Neural crest cell (in vitro differentiated cells): ENCODE results near the gene INSYN1. TPM values are rescaled to one million over a fixed set of nuclear protein-coding genes. Genes with fewer than 3 reads are reported as not detected.
"Not testable (repeated sequence)": the region's sequence is repeated elsewhere in the genome, so short reads cannot be mapped to it uniquely, and the experiment has no call there.

ENCODE experiments used
- DNase-seq: peaks from one replicate; pipeline ENCODE4 v3.0.0; 2021; ENCODE audit warnings: low read depth, mixed read lengths, low spot score
- H3K27ac Mint-ChIP-seq: one replicate; pipeline ENCODE4 v1.8.0; 2021; ENCODE audit warnings: mild to moderate bottlenecking, mixed read lengths; ENCODE audit not compliant: unreplicated experiment
- H3K27me3 Mint-ChIP-seq: 2 replicates; pipeline ENCODE4 v1.8.0; 2021; ENCODE audit warnings: low read depth, mild to moderate bottlenecking, mixed read lengths
- H3K36me3 Mint-ChIP-seq: 2 replicates; pipeline ENCODE4 v1.8.0; 2021; ENCODE audit warnings: low read depth, mild to moderate bottlenecking, mixed read lengths
- H3K4me1 Mint-ChIP-seq: 2 replicates; pipeline ENCODE4 v1.8.0; 2021; ENCODE audit warnings: mixed read lengths
- H3K4me3 Mint-ChIP-seq: one replicate; pipeline ENCODE4 v1.8.0; 2021; ENCODE audit warnings: mild to moderate bottlenecking, mixed read lengths
- H3K9me3 Mint-ChIP-seq: 2 replicates; pipeline ENCODE4 v1.8.0; 2021; ENCODE audit warnings: mixed read lengths
- CTCF ChIP-seq: fragments of 200-600 bp; sonication (generic); conservative IDR thresholded peaks from 2 replicates; pipeline ENCODE4 v1.5.0; 2021; ENCODE audit warnings: antibody characterized with exemption, mild to moderate bottlenecking
- total RNA-seq: library from RNA; stranded (reverse); gene quantifications from 2 replicates; pipeline ENCODE4 v1.2.1, GENCODE V29; 2021

Gene INSYN1
- total RNA-seq, 1 donor from 2014 or later = 9.5 TPM

- Mint-ChIP-seq H3K27me3 (no peaks in the 10 kb centered on the region), H3K9me3 (no peaks in the 10 kb centered on the region), H3K27ac (no peak overlapping the region), H3K4me1 (peaks cover 6% of the 10 kb centered on the region), H3K36me3 (no peaks in the 10 kb centered on the region), H3K4me3 (no peak overlapping the region)
- DNase-seq = no peak
- no peak for TF ChIP-seq CTCF
These were observed 44.4 kb upstream of the INSYN1 start for GRCh38 chr15:73797366-73798158.

DNA sequence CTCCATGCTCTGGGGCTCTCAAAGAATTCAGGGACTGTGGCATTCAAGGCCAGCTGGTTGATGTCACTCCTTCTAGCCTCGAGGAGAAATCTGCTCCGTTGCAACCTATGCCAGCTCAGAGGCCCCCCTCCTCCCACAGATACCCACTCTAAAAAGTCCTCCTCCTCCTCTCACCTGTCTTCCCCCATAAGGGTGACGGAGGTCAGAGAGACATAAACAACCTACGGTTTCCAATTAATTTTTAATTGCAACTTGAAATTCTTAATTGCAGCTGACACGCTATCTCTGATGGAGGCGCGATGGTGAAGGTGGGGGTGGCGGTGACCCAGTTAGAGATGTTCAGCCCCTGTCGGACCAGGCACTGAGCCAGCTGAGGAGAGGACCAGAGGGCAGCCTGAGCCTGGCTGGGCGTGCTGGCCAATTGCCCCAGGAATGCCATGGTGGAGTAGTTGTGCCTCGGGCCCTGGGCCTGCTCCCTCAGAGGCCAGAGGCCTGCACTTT lies 43.2 kb upstream of the INSYN1 start:
- Mint-ChIP-seq H3K27ac (no peak overlapping the region), H3K4me1 (peaks cover 6% of the 10 kb centered on the region), H3K9me3 (no peaks in the 10 kb centered on the region), H3K4me3 (no peak overlapping the region), H3K36me3 (no peaks in the 10 kb centered on the region), H3K27me3 (no peaks in the 10 kb centered on the region)
- no peak for DNase-seq
- no peak for TF ChIP-seq CTCF

GRCh38 chr15:73794443-73795133 lies 41.4 kb upstream of the INSYN1 start:
- no peak overlapping the region for H3K27ac Mint-ChIP-seq

GRCh38 chr15:73792899-73793541 lies 39.9 kb upstream of the INSYN1 start:
- H3K27me3 Mint-ChIP-seq, H3K36me3 Mint-ChIP-seq, H3K4me1 Mint-ChIP-seq, H3K27ac Mint-ChIP-seq, DNase-seq, H3K4me3 Mint-ChIP-seq, H3K9me3 Mint-ChIP-seq: not testable (repeated sequence)

More at GRCh38 chr15:73794443-73795133, 41.4 kb upstream of the INSYN1 start:
- TF ChIP-seq CTCF = no peak
- peaks cover 2% of the 10 kb centered on the region for H3K4me1 Mint-ChIP-seq
- H3K9me3 Mint-ChIP-seq = no peaks in the 10 kb centered on the region
- no peak for DNase-seq
- no peaks in the 10 kb centered on the region for H3K27me3 Mint-ChIP-seq
- H3K36me3 Mint-ChIP-seq = no peaks in the 10 kb centered on the region
- no peak overlapping the region for H3K4me3 Mint-ChIP-seq

DNA sequence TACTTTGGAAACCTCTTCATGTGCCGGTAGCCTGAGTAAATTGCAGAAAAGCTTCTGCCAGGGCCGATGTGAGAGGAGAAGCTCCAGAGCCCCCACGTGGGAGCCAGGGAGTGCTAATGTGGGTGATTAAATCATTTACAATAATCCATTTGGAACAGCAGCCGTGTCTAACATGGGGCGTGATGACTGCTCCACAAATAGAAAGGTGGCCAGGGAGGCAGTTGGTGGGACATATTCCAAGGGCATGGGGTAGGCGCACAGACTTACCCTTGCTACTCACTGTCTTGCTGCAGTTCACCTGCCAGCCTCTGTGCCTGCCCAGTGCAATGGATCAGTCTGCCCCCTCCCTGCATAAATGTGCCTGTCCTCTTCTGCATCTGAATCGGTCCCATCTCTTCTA lies 39.3 kb upstream of the INSYN1 start:
- no peaks in the 10 kb centered on the region for H3K9me3 Mint-ChIP-seq
- no peaks in the 10 kb centered on the region for H3K4me1 Mint-ChIP-seq
- H3K36me3 Mint-ChIP-seq = no peaks in the 10 kb centered on the region
- TF ChIP-seq CTCF = no peak
- DNase-seq = no peak
- H3K27me3 Mint-ChIP-seq = no peaks in the 10 kb centered on the region
- H3K27ac Mint-ChIP-seq = no peak overlapping the region
- no peak overlapping the region for H3K4me3 Mint-ChIP-seq
